ENCODE measurements around the gene RACGAP1. TPM values are rescaled to one million over a fixed set of nuclear protein-coding genes. Genes with fewer than 3 reads are reported as not detected.

The RACGAP1 gene
- total RNA-seq, 4 donors from 2014 or later, result 13.8 to 20.4 (median 16.2) TPM

- TF ChIP-seq POLR2A (IDR thresholded peaks at IDR 0.05) (no peak), CTCF (IDR thresholded peaks at IDR 0.05) (no peak), EP300 (IDR thresholded peaks at IDR 0.05) (no peak), POLR2AphosphoS5 (IDR thresholded peaks at IDR 0.05) (no peak)
- Histone ChIP-seq H3K27me3 (no peaks in the 10 kb centered on the region), H3K4me3 (no peak overlapping the region), H3K27ac (no peak overlapping the region), H3K9me3 (no peaks in the 10 kb centered on the region), H3K4me1 (peaks cover 8% of the 10 kb centered on the region), H3K36me3 (no peaks in the 10 kb centered on the region)
- WGBS, result 90% methylated on average over 4 of the region's 6 CpGs
- DNase-seq (ENCODE audit: low spot score in 2 of 2), result no peak
Measured at GRCh38 chr12:50042693-50043092, 17.4 kb upstream of the RACGAP1 start.

GRCh38 chr12:50041962-50042361, 16.7 kb upstream of the RACGAP1 start:
- Histone ChIP-seq H3K36me3 (no peaks in the 10 kb centered on the region), H3K4me3 (no peak overlapping the region), H3K9me3 (no peaks in the 10 kb centered on the region), H3K4me1 (peaks cover 8% of the 10 kb centered on the region), H3K27me3 (no peaks in the 10 kb centered on the region), H3K27ac (no peak overlapping the region)
- DNase-seq (ENCODE audit: low spot score in 2 of 2), result peak in 1 of 2 donors; percentile 28
- TF ChIP-seq POLR2AphosphoS5 (IDR thresholded peaks at IDR 0.05) (no peak), POLR2A (IDR thresholded peaks at IDR 0.05) (no peak), CTCF (IDR thresholded peaks at IDR 0.05) (no peak), EP300 (IDR thresholded peaks at IDR 0.05) (no peak)
- WGBS, result 92% methylated on average over 5 of the region's 5 CpGs

GRCh38 chr12:50041062-50041860, 16.0 kb upstream of the RACGAP1 start:
- no peaks in the 10 kb centered on the region for H3K27me3 ChIP-seq
- peak in 1 of 2 donors; percentile 22 for DNase-seq (ENCODE audit: low spot score in 2 of 2)
- H3K9me3 ChIP-seq, result no peaks in the 10 kb centered on the region
- no peaks in the 10 kb centered on the region for H3K36me3 ChIP-seq
- H3K27ac ChIP-seq, result no peak overlapping the region
- H3K4me1 ChIP-seq, result peaks cover 8% of the 10 kb centered on the region
- WGBS, result 85% methylated on average over 15 of the region's 15 CpGs
- no peak overlapping the region for H3K4me3 ChIP-seq
- TF ChIP-seq EP300 (IDR thresholded peaks at IDR 0.05), result no peak
- no peak for TF ChIP-seq CTCF (IDR thresholded peaks at IDR 0.05)
- no peak for TF ChIP-seq POLR2A (IDR thresholded peaks at IDR 0.05)
- no peak for TF ChIP-seq POLR2AphosphoS5 (IDR thresholded peaks at IDR 0.05)

GRCh38 chr12:50040657-50041056, 15.4 kb upstream of the RACGAP1 start:
- DNase-seq (ENCODE audit: low spot score in 2 of 2), result peak in 1 of 2 donors; percentile 32
- Histone ChIP-seq H3K9me3 (no peaks in the 10 kb centered on the region), H3K27me3 (no peaks in the 10 kb centered on the region), H3K36me3 (no peaks in the 10 kb centered on the region), H3K4me1 (peaks cover 8% of the 10 kb centered on the region), H3K27ac (no peak overlapping the region), H3K4me3 (no peak overlapping the region)
- WGBS, result 42% methylated on average over 3 of the region's 4 CpGs
- no peak for TF ChIP-seq EP300 (IDR thresholded peaks at IDR 0.05)
- TF ChIP-seq POLR2AphosphoS5 (IDR thresholded peaks at IDR 0.05), result no peak
- no peak for TF ChIP-seq POLR2A (IDR thresholded peaks at IDR 0.05)
- TF ChIP-seq CTCF (IDR thresholded peaks at IDR 0.05), result no peak

GRCh38 chr12:50039151-50039835, 14.0 kb upstream of the RACGAP1 start:
- peaks cover 8% of the 10 kb centered on the region for H3K4me1 ChIP-seq
- DNase-seq (ENCODE audit: low spot score in 2 of 2), result peak; percentile 89 to 92
- no peaks in the 10 kb centered on the region for H3K9me3 ChIP-seq
- H3K4me3 ChIP-seq, result no peak overlapping the region
- H3K36me3 ChIP-seq, result no peaks in the 10 kb centered on the region
- 44% methylated on average over 9 of the region's 9 CpGs for WGBS
- no peaks in the 10 kb centered on the region for H3K27me3 ChIP-seq
- TF ChIP-seq POLR2AphosphoS5 (IDR thresholded peaks at IDR 0.05) (no peak), CTCF (IDR thresholded peaks at IDR 0.05) (peak; percentile 63 to 89)
- no peak overlapping the region for H3K27ac ChIP-seq
